A673 (cell line): Measurements from ENCODE around the gene FBXO34.

Source experiments
- CTCF ChIP-seq: fragments of 300-800, 200-600 bp; sonication (generic); conservative IDR thresholded peaks from 2 replicates; pipeline ENCODE4 v1.5.1; 2017; ENCODE audit warnings: low read depth, mild to moderate bottlenecking, antibody characterized with exemption, low read length, moderate library complexity, mixed read lengths
- EZH2 ChIP-seq: fragments of 200-600 bp; sonication (generic); IDR thresholded peaks from 2 replicates; pipeline ENCODE4 v1.6.1; 2017; ENCODE audit warnings: borderline replicate concordance, low read depth, mild to moderate bottlenecking, mixed read lengths, antibody characterized with exemption, low read length; ENCODE audit not compliant: poor library complexity, severe bottlenecking

- TF ChIP-seq CTCF (no peak), EZH2 (no peak)
These were observed 101.2 kb downstream of the FBXO34 start for GRCh38 chr14:55372423-55372822.
